ENCODE data around the gene BCL11A.

Gene BCL11A

DNA sequence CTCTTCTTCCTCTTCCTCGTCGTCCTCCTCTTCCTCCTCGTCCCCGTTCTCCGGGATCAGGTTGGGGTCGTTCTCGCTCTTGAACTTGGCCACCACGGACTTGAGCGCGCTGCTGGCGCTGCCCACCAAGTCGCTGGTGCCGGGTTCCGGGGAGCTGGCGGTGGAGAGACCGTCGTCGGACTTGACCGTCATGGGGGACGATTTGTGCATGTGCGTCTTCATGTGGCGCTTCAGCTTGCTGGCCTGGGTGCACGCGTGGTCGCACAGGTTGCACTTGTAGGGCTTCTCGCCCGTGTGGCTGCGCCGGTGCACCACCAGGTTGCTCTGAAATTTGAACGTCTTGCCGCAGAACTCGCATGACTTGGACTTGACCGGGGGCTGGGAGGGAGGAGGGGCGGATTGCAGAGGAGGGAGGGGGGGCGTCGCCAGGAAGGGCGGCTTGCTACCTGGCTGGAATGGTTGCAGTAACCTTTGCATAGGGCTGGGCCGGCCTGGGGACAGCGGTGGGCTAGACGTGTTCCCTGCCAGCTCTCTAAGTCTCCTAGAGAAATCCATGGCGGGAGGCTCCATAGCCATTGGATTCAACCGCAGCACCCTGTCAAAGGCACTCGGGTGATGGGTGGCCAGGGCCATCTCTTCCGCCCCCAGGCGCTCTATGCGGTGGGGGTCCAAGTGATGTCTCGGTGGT is 91.9 kb downstream of the BCL11A start:
- DNase-seq (ENCODE audit: low read depth): no peak

DNA sequence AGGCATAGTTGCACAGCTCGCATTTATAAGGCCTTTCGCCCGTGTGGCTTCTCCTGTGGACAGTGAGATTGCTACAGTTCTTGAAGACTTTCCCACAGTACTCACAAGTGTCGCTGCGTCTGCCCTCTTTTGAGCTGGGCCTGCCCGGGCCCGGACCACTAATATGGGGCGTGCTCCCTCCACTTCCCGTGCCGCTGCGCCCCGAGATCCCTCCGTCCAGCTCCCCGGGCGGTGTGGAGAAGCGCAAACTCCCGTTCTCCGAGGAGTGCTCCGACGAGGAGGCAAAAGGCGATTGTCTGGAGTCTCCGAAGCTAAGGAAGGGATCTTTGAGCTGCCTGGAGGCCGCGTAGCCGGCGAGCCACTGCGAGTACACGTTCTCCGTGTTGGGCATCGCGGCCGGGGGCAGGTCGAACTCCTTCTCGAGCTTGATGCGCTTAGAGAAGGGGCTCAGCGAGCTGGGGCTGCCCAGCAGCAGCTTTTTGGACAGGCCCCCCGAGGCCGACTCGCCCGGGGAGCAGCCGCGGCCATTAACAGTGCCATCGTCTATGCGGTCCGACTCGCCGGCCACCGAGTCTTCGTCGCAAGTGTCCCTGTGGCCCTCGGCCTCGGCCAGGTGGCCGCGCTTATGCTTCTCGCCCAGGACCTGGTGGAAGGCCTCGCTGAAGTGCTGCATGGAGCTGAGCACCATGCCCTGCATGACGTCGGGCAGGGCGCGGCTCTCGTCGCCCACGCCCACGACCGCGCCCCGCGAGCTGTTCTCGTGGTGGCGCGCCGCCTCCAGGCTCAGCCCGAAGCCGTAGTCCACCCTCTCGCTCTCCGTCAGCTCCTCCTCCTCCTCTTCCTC is 92.7 kb downstream of the BCL11A start:
- DNase-seq (ENCODE audit: low read depth): no peak

DNA sequence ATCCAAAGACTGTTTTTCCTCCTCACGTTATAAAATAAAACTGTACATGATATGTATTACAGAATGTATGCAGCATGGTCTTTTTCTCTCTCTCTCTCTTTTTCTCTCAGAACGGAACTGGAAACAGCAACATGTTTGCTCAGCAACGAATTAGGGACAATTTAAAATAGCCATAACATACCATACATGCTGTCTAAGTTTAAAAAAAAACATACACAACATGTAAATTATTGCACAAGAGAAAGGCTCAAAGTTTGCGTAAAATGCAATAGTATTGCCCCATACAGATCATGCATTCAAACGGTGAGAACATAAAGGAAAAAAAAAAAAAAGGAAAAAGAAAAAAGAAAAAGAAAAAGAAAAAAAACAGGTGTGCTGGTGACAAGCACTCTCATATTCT is 93.6 kb downstream of the BCL11A start:
- no peak for DNase-seq (ENCODE audit: low read depth)

DNA sequence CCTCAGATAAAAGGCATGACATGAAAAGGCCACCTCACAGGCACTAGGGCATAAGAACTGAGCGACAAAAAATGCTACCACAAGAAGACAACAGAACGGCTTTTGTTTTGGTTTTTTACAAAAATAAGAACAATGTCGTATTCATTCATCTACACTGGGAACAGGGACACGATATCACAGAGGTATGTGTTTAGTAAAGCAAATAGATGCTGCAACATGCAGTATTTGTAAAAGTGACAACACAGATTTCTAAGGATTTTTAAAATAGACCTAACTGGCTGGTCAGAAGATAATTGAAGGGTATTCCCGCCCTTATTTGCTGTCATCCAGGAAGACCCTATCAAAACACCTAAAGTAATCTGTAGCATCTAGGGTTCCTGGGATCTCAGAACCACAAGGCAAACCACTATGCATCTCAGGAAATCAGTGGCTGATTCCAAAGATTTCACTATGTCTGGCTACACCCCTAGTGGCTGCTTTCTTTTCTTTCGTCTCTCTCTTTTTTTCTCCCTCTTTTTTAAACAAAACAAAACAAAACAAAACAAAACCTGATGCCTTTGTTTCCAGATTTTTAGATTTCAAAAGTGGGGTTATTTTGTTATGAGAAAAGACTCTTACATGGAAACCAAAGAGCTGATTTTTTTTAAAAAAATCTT is 97.2 kb downstream of the BCL11A start:
- no peak for DNase-seq (ENCODE audit: low read depth)

DNA sequence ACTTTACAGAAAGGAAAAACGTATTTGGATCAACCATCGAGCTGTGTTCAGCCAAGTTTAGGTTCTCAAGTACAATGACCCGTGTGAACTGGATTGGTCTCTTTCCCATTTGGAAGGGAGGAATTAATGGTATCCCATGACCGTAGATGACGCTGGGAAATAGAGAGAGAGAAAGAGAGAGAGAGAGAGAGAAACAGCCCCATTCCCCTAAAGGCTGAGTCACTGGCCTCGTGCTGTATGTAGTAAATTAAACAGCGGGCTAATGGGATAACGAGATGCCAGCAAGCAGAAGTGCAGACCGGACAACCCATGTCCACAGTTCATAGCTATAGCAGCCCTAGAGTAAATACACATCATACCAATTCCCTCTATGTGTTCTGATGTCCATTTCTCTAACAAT is 99.6 kb downstream of the BCL11A start:
- no peak for DNase-seq (ENCODE audit: low read depth)

DNA sequence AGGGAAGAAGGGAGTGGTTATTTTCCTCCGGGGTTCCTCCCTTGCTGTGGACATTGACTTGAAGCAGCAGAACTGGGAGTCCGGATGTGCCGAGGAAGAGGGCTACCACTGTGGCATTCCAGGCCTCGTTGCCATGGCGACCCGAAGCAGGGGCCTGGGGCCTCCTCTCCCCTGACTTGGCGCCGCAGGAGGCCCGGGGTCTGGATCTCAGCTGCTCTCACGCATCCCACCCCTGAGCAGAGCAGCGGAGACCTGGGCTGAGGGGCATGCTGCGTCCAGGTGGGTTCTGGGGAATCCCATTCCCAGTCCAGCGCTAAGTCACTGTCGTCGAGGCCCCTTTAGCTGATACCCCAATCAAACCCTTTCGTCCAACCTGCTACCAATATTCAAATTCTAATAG is 100.2 kb downstream of the BCL11A start:
- DNase-seq (ENCODE audit: low read depth): no peak

DNA sequence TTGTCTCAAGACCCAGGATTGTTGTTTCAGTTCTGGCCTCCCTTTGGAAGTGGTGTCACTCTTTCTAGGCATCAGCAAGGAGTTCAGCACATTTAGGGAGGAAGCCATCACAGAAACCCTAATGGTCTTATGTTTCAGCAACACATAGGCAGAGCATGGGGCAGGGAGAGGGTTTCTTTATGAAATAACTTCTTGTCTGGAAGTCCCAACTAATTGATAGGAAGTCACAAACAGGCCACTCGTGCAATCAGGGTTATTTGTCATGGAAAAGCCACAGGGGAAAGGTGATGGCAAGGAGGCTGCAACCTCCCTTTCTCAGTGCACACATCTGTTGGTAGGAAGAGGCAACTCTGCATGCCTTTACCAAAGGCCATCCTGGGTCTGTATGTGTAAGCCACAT is 103.0 kb downstream of the BCL11A start:
- DNase-seq (ENCODE audit: low read depth): no peak

DNA sequence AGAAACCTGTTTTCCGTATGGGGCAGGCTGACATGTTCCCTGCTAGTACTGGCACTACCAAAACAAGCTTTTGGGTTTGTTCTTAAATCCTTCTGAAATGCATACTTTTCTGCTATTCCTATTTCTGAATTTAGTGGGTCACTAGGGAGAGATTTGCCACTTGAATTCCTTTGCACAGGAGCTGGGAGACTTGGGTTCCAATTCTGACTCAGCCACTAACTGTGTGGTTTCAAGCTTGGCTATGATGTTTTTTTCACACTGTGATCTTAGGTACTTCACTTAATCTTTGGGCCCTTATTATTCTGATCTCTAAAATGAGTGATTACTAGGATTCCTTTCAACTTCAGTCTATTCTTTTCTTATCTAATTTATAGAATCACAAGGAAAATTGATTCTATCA is 105.5 kb downstream of the BCL11A start:
- DNase-seq (ENCODE audit: low read depth): no peak

DNA sequence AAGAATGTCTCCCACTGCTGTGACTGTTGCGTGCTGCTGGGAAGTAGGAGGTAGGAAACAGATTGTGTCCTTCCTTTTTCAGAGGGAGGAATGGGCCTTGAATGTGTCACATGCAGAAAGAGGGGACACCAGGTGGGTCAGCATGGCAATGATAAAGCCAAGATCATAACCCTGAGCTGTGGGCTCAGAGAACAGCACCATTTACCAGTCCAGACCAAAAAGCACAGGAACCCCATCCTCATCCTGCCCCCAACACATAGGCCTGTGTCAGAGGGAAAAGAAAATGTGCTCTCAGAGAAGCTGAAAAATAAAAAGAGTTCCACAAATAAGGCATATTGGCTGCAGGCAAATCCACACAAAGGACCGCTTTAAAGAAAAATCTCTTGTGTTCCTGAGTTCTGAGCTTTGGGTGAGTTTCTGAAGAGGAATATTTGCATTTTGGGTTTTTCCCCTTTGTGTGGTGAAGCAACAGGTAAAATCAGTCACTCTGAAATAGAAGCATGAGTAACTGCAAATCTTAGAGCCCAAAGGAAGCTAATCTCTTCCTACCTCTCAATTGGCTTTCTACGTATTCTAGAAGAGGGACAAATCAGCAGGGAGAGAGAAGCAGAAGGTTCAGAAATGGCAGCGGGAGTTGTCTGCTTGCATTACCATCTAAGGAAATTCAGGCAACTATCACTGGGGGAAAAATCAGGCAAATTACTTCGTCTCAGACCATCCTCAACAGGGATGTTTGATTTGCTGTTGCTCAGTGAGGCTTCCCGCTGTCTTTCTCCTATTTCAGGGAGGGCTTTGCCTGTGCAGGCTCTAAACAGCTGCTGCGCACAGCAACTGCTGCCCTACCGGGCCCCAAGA is 106.8 kb downstream of the BCL11A start:
- no peak for DNase-seq (ENCODE audit: low read depth)

DNA sequence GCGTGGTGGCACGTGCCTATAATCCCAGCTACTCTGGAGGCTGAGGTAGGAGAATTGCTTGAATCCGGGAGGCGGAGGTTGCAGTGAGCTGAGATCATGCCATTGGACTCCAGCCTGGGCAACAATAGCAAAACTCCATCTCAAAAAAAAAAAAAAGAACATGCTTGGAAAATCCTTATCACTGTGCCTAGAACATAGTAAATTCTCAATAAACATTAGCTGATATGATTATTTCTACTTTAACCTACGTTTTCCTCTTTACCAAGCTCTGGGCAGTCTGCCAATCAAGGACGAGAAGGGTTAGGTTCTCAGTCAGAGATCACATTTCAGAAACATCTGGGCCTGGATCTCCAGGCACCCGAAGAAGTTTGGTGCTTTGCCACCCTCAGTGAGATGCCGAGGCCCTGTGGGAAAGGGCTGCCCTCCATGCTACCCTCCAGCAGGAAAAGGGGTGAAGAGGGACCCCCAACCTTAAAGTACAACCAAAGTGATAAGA is 107.7 kb downstream of the BCL11A start:
- DNase-seq (ENCODE audit: low read depth): no peak

DNA sequence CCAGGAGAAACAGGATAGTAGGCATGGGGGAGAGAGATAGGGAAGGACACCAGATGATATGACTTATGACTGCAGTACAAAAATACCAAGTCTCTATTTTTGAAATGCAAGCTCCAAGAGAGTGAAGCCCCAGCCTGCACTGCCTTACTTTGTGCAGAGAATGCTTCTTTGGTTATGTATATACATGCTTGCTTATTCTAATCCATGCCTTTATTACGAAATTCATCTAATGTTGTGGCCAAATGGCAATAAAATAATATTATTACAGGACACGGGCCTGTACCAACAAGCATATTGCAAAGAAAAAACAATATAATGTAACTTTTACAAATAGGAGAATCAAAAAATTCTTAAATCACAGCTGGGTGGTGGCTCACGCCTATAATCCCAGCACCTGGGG is 110.8 kb downstream of the BCL11A start:
- DNase-seq (ENCODE audit: low read depth): no peak

DNA sequence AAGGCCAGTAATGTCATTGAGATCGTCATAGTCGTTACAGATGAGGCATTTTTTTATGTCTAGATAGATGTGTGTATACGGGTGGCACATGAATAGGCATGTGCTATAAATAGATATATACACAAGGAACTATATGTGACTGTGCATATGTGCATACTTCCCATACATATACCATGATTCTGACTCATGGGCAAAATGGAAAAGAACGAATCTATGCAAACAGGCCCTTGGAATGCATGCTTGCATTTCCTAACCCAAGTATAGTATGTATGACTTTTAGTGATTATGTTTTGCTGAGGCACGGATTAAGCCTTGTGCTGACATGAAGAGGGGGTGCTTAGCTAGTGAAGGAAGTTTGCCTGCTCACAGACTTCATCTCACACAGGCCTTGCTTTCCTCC is 111.7 kb downstream of the BCL11A start:
- DNase-seq (ENCODE audit: low read depth): no peak

DNA sequence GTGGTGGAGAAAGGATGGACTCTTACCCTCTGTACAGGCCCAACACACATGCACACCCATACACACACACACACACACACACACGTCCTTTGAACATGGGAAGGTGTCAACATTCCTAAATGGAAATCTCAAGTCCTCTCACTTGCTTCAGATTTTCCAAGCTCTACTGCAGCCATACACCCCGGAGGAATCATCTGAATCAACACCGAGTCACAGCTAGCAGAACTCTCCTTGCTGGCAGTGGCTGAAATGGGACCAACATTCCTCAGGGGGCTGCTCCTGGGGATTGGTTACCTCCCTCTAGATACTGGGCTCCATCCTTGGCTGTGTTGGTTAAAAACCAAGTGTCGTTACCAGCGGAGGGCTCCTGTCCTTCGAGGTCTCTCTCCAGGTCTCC is 112.7 kb downstream of the BCL11A start:
- DNase-seq (ENCODE audit: low read depth): no peak

DNA sequence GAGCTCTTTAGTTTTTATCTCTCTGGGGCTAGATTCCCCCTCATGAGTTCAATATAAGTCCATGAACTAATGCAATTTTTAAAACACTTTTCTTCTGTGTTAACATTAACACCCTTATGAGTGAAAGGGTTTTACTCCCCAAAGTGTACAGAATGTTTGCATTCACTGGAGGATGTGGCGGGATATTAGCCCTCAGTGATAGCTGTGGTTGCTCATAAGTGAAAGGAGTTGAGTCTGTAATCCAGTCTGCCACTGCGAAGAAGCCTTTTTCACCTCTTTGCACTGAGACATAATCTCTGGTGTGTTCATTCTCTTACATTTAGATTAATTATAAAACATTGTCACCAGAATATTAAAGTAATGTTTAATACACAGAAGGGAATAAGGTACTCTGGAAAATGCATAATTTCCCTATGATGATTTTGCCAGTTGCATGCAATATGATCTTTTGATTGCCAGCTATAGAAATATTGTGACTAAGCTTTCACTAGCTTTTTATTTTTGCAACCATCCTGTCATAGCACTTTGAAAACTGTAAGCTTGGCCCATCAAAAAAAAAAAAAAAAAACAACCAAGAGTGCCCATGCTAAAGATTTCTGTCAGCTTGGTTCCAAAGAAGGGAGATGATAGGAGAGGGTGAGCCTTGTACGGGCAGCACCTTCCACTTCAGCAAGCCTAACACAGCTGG is 113.2 kb downstream of the BCL11A start:
- no peak for DNase-seq (ENCODE audit: low read depth)

DNA sequence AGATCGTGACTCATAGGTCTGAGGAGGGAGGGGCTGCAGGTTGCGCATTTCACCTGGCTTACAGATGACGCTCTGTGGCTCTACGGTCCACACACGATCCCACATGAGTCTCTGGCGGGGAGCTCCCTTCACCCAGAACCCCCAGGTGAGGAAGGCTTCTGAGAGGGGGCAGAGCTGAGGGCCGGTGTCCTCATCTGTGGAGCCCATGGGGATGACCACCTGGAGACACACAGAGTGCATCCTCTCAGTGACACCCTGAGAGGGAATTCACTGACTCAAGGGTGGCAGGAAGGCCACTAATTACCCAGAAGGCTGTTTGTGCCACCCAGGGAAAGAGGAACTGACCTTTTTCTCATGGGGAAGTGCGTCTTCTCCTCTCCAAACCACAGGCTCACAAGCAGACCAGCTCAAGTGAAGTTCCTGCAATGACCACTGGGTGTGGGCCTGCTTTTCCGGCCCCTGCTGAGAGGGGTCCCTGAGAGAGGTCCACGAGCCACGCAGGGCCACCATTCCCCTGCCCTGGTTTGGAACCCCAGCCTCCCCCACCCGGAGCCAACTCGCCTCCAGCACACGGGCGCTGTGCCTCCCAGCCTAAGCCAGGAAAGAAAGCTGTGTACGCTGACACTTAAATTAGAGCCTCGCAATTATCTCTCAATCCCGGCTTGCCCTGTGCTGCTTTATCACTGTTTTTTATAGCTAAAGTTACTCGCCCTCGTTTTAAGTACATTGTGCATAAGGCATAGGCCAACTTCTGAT is 114.1 kb downstream of the BCL11A start:
- peak; percentile 84 for DNase-seq (ENCODE audit: low read depth)

DNA sequence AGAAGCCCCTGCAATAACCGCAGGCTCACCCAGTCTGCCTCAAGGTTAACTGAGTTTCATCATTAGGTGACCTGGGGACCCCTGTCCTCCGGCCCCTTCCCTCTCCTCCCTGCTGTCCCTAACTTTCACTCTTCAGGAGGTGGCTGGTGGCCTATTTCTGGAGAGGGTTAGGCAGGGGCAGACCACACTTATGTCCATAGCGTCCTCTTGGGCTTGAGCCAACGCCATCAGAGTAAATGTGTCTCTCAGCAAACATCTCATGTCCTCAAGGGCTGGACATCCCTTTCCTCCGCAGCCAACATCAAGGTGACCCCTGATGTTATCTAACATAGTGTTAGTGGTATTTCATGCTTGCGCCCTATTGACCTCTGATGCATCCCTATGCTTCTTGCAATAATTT is 114.8 kb downstream of the BCL11A start:
- no peak for DNase-seq (ENCODE audit: low read depth)

DNA sequence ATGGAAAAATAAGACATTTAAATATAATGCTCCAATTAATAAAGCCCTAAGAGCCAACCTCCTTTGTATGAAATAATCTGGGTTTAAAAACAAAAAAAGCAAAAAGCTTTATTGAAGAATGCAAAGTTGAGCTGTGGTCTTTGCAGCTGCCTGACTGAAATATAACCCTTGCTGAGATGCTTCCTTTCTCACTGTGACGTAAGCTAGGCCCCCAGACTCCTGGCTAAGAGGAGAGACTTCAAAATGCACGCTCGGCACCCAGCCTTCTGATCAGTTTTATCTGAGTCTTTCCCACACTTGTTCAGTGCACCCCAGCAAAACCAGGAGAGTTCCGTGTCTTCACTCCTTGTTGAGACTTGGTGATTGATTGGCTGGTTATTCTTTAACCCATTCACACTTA is 115.3 kb downstream of the BCL11A start:
- no peak for DNase-seq (ENCODE audit: low read depth)

DNA sequence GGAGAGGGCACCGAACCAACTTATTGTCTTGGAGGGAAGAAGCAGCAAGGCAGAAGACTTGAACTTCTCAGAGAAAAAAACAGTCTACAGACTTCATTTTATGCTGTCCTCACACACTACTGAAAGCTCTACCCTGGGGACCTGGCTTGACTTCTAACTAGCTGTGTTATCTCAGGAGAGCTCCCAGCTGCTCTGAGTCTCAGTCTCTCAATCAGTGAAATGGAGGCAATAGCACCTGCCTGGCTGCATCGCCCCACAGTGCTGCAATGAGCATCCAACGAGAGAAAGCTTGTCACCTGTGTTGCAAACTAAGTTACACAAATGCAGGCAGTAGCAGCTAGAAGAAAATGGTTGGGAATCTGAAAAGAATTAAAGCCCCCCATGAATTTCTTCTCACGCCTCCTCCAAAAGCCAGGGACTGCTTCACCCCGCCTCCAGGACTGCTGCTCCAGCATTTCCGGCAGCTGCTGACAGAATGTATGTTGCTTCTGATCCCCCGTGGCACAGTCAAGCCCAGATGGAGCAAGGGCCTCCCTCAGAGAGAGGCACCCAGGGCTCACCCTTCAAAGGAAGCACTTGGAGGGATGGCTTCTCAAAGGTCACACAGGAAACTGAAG is 116.3 kb downstream of the BCL11A start:
- DNase-seq (ENCODE audit: low read depth): no peak

DNA sequence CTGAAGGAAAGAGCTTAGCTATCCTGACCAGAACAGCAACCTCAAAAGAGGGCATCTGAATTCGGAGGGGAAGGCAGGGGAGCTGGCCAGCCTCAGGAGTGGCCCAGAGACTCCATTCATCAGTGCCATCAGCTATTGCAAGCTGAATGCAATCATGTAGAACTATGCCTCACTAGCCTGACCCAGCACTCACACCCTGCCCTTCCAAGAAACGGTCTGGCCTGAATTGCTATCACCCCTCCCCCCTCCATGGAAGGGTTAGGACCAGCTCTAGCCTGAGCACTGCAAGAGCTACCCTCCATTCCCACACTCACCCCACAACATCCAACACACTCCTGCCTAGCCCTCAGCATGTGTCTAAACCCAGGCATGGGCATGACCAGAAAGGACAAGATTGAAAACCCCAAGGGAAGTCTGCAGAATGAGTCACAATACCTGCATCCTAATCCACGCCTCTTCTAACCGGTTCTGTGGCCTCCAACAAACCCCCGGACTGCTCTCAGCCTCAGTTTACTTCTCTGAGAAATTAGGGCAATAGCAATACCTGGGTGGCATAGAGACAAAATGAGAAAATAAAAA is 120.3 kb downstream of the BCL11A start:
- no peak for DNase-seq (ENCODE audit: low read depth)

DNA sequence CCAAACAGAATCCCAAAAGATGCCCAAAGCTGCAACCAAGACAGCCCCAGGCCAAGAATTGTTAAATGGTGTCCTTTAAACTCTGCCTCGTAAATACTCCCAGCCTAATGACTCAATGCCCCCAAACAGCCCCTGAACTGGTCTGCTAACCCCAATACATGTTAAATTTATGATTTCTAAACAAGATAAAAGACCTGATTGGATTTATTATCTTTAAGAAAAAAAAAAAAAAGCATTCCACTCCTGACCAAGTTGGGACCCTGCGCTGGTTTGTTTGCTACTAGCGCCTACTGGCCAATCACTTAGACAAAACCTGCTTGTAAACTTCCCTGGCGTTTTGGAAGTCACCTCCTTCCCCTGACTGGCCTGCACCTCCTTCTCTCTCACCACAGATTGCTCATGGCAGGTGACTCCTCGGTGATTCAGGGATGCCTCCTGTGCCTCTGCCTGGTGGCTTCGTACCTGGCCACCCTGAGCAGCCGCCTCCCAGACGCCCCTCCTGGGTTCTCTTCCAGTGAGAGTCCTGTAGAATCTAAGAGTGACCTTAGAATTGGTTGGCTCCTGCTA is 121.3 kb downstream of the BCL11A start:
- no peak for DNase-seq (ENCODE audit: low read depth)

Measured in CMK (cell line).